Measurements from ENCODE around the gene PATL1.
"Not testable (repeated sequence)": the region's sequence is repeated elsewhere in the genome, so short reads cannot be mapped to it uniquely, and the experiment has no call there.

- not testable (repeated sequence) for TF ChIP-seq CTCF (optimal IDR thresholded peaks at IDR 0.05 in 1 of 3, IDR thresholded peaks at IDR 0.05 in 1 of 3, conservative IDR thresholded peaks at IDR 0.05 in 1 of 3; ENCODE audit: extremely low read depth in 1 of 3, insufficient read depth in 2 of 3, low read length in 3 of 3); EZH2 (IDR thresholded peaks at IDR 0.05; ENCODE audit: low read length)
Observed at GRCh38 chr11:59626969-59627368, 41.9 kb downstream of the PATL1 start.
